Ovary (tissue), 3 donors: ENCODE measurements around the gene NR4A2.

Source experiments
- CTCF ChIP-seq, 3 donors: fragments of 450-650 bp in 2 of 3; fragments of 200-600 bp in 1 of 3; IDR thresholded peaks; one replicate each; pipeline versions ENCODE4 v1.5.1 to v1.8.0; 2016 to 2022; ENCODE audit warnings: antibody characterized with exemption in 3 of 3, mild to moderate bottlenecking in 1 of 3
- EP300 ChIP-seq: sonication (generic); formaldehyde crosslinking; IDR thresholded peaks from one replicate; pipeline ENCODE4 v1.6.1; 2017; ENCODE audit warnings: antibody characterized with exemption
- POLR2A ChIP-seq: fragments of 450-650 bp; IDR thresholded peaks from one replicate; pipeline ENCODE4 v1.6.1; 2017; ENCODE audit warnings: antibody characterized with exemption, mild to moderate bottlenecking, moderate library complexity
- donor health status: DM: no; HTN: no; CAD: no.

- TF ChIP-seq POLR2A (no peak), CTCF (IDR thresholded peaks at IDR 0.05) (no peak), EP300 (no peak)
Measured at GRCh38 chr2:156311976-156312375, 20.5 kb downstream of the NR4A2 start.
